ENCODE measurements around the gene TMEM256.

- no peak for TF ChIP-seq CTCF (conservative IDR thresholded peaks at IDR 0.05)
- no peak for TF ChIP-seq EZH2 (IDR thresholded peaks at IDR 0.05; ENCODE audit: low read depth)
These were observed 48.3 kb downstream of the TMEM256 start for GRCh38 chr17:7355573-7355972.
